ENCODE data around the gene KLC3.

The KLC3 gene

GRCh38 chr19:45358213-45358792 lies 17.8 kb downstream of the KLC3 start:
- DNase-seq (ENCODE audit: low read depth): no peak
- H3K4me3 ChIP-seq (ENCODE audit: low read length): no peak overlapping the region
- TF ChIP-seq CTCF (conservative IDR thresholded peaks at IDR 0.05; ENCODE audit: low read depth, low read length): no peak

GRCh38 chr19:45361608-45362007 lies 21.1 kb downstream of the KLC3 start:
- no peak for DNase-seq (ENCODE audit: low read depth)
- TF ChIP-seq CTCF (conservative IDR thresholded peaks at IDR 0.05; ENCODE audit: low read depth, low read length): no peak

GRCh38 chr19:45362291-45362690 lies 21.7 kb downstream of the KLC3 start:
- no peak overlapping the region for H3K4me3 ChIP-seq (ENCODE audit: low read length)
- no peak for DNase-seq (ENCODE audit: low read depth)
- TF ChIP-seq CTCF (conservative IDR thresholded peaks at IDR 0.05; ENCODE audit: low read depth, low read length): no peak

More at GRCh38 chr19:45361608-45362007, 21.1 kb downstream of the KLC3 start:
- no peak overlapping the region for H3K4me3 ChIP-seq (ENCODE audit: low read length)

- DNase-seq (ENCODE audit: low read depth): no peak
- no peak for TF ChIP-seq CTCF (conservative IDR thresholded peaks at IDR 0.05; ENCODE audit: low read depth, low read length)
- H3K4me3 ChIP-seq (ENCODE audit: low read length): no peak overlapping the region
Measured at GRCh38 chr19:45363861-45364459, 23.4 kb downstream of the KLC3 start.

- DNase-seq (ENCODE audit: low read depth): no peak
- H3K4me3 ChIP-seq (ENCODE audit: low read length): no peak overlapping the region
- no peak for TF ChIP-seq CTCF (conservative IDR thresholded peaks at IDR 0.05; ENCODE audit: low read depth, low read length)
Measured at GRCh38 chr19:45364696-45365095, 24.1 kb downstream of the KLC3 start.

- TF ChIP-seq CTCF (conservative IDR thresholded peaks at IDR 0.05; ENCODE audit: low read depth, low read length): no peak
- no peak for DNase-seq (ENCODE audit: low read depth)
- no peak overlapping the region for H3K4me3 ChIP-seq (ENCODE audit: low read length)
Measured at GRCh38 chr19:45368127-45368526, 27.6 kb downstream of the KLC3 start.

- no peak for DNase-seq (ENCODE audit: low read depth)
- no peak for TF ChIP-seq CTCF (conservative IDR thresholded peaks at IDR 0.05; ENCODE audit: low read depth, low read length)
- no peak overlapping the region for H3K4me3 ChIP-seq (ENCODE audit: low read length)
Measured at GRCh38 chr19:45368737-45369340, 28.3 kb downstream of the KLC3 start.

All from retinal pigment epithelial cell (primary cell).